Right atrium auricular region (tissue), 2 donors: ENCODE data around the gene ZNF316. TPM values are rescaled to one million over a fixed set of nuclear protein-coding genes. Genes with fewer than 3 reads are reported as not detected.

ENCODE experiments used
- DNase-seq: peaks from one replicate; pipeline ENCODE4 v3.0.0-alpha.2; 2019; ENCODE audit warnings: low spot score
- H3K27ac ChIP-seq, 2 donors: fragments of 200-600 bp; sonication (generic); 1 replicate in 1 of 2; 2 replicates in 1 of 2; pipeline ENCODE4 v1.5.1; 2016 to 2019
- H3K27me3 ChIP-seq, 2 donors: fragments of 200-600 bp; sonication (generic); one replicate each; pipeline versions ENCODE4 v1.5.1 to v1.6.0; 2017 to 2019
- H3K36me3 ChIP-seq: fragments of 200-600 bp; sonication (generic); one replicate; pipeline ENCODE4 v1.5.1; 2016
- H3K4me1 ChIP-seq, 2 donors: fragments of 200-600 bp; sonication (generic); one replicate each; pipeline versions ENCODE4 v1.5.1 to v1.6.0; 2017 to 2019
- H3K4me3 ChIP-seq, 2 donors: fragments of 200-600 bp; sonication (generic); 1 replicate in 1 of 2; 2 replicates in 1 of 2; pipeline ENCODE4 v1.5.1; 2017 to 2019; ENCODE audit warnings: mild to moderate bottlenecking in 1 of 2, moderate library complexity in 1 of 2
- H3K9me3 ChIP-seq, 2 donors: fragments of 200-600 bp; sonication (generic); one replicate each; pipeline ENCODE4 v1.5.1; 2019
- total RNA-seq, 2 donors: library from RNA; depleted of rRNA; stranded (reverse); fragments of >200 nt; gene quantifications; one replicate each; pipeline ENCODE4 v1.1.0, GENCODE V29; 2016
- TF ChIP-seq, protein P1 (sequence below), 2 donors: fragments of 200-600 bp; sonication (generic); IDR thresholded peaks; one replicate each; pipeline ENCODE4 v1.5.1; 2019; ENCODE audit warnings: antibody characterized with exemption in 2 of 2

Gene ZNF316
- total RNA-seq, 2 donors from 2014 or later: 9.0 to 12.6 TPM

DNA sequence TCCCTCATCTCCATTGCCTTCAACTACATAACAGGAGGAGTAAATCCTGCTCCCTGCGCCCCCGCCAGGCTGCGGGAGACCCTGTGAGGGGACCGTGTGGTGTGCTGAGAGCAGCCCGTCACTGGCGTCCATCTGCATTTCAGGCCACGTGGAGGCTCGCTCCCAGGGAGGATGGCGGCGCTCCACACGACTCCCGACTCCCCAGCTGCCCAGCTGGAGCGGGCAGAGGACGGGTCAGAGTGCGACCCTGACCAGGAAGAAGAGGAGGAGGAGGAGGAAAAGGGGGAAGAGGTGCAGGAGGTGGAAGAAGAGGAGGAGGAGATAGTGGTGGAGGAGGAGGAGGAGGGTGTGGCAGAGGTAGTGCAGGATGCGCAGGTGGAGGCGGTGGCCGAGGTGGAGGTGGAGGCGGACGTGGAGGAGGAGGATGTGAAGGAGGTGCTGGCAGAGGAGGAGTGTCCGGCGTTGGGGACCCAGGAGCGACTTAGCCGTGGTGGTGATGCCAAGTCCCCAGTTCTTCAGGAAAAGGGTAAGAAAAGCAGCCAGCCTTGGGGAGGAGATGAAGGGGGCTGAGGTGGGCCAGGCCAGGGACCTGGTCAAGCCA is 5.2 kb downstream of the ZNF316 start:
- Histone ChIP-seq H3K27me3 (no peaks in the 10 kb centered on the region), H3K9me3 (no peaks in the 10 kb centered on the region), H3K4me3 (no peak overlapping the region), H3K4me1 (peaks cover 0 to 13% of the 10 kb centered on the region in 2 donors), H3K36me3 (peaks cover 58% of the 10 kb centered on the region), H3K27ac (no peak overlapping the region)
- TF ChIP-seq, protein P1, sequence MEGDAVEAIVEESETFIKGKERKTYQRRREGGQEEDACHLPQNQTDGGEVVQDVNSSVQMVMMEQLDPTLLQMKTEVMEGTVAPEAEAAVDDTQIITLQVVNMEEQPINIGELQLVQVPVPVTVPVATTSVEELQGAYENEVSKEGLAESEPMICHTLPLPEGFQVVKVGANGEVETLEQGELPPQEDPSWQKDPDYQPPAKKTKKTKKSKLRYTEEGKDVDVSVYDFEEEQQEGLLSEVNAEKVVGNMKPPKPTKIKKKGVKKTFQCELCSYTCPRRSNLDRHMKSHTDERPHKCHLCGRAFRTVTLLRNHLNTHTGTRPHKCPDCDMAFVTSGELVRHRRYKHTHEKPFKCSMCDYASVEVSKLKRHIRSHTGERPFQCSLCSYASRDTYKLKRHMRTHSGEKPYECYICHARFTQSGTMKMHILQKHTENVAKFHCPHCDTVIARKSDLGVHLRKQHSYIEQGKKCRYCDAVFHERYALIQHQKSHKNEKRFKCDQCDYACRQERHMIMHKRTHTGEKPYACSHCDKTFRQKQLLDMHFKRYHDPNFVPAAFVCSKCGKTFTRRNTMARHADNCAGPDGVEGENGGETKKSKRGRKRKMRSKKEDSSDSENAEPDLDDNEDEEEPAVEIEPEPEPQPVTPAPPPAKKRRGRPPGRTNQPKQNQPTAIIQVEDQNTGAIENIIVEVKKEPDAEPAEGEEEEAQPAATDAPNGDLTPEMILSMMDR (IDR thresholded peaks at IDR 0.05): no peak
- no peak for DNase-seq

DNA sequence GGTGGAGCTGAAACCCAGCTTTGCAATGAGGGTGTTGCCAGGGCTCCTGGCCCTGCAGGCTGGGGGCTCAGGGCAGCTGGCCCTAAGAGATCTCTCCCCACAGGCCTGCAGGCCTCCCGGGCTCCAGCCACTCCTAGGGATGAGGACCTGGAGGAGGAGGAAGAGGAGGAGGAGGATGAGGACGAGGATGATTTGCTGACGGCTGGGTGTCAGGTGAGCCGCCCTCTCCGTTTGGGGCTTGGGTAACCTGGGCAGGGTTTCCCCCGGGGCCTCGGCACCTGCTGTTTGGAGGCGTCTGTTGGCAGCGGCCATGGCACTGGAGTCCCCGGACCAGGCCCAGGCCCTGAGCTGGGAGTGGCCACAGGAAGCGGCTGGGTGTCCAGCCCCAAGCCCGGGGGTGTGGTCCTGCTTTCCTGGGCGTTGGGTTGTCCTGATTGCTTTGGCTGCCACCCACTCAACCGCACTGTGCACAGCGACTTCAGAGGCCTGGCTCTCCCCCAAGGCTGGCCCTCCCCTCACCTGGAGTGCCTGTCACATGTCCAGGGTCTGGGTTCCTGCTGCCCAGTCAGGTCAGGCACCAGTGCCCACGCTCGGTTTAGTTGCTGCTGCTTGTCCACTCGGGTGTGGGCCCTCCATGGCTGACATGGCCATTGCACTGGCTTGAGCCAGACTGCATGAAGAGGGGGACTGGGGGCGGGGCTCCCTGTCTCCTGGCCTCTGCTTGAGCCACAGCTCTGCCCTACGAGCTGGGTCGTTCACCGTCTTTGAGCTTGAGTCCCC is 5.9 kb downstream of the ZNF316 start:
- H3K4me3 ChIP-seq: no peak overlapping the region
- H3K36me3 ChIP-seq: peaks cover 58% of the 10 kb centered on the region
- H3K9me3 ChIP-seq: no peaks in the 10 kb centered on the region
- DNase-seq: no peak
- peaks cover 0 to 9% of the 10 kb centered on the region in 2 donors for H3K4me1 ChIP-seq
- H3K27ac ChIP-seq: no peak overlapping the region
- H3K27me3 ChIP-seq: no peaks in the 10 kb centered on the region
- TF ChIP-seq, protein P1 (IDR thresholded peaks at IDR 0.05): no peak

- H3K4me3 ChIP-seq: no peak overlapping the region
- no peaks in the 10 kb centered on the region for H3K27me3 ChIP-seq
- no peak overlapping the region for H3K27ac ChIP-seq
- H3K9me3 ChIP-seq: no peaks in the 10 kb centered on the region
- H3K4me1 ChIP-seq: no peaks in the 10 kb centered on the region
- TF ChIP-seq, protein P1 (IDR thresholded peaks at IDR 0.05): no peak
- peaks cover 58% of the 10 kb centered on the region for H3K36me3 ChIP-seq
- DNase-seq: no peak
Measured at GRCh38 chr7:6643915-6644625, 7.0 kb downstream of the ZNF316 start.

DNA sequence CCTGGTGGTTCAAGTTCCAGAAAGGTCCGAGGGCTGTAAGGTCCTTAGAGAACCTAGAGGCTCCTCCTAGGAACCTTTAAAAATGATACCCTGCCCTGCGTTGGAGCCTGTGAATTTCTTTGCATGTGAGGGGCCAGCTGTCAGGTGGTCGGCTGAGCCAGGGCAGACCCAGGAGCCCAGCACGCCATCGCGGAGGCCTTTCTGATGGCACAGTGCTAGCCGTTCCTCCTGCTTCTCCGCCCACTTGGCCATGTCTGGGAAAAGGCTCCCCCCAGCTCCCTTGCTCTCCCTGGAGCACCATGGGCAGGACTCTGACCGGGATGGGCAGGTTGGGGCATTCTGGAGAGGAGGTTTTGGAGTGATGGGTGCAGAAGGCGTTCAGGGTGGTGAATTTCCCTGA is 7.6 kb downstream of the ZNF316 start:
- Histone ChIP-seq H3K36me3 (peaks cover 58% of the 10 kb centered on the region), H3K27ac (no peak overlapping the region), H3K4me1 (no peaks in the 10 kb centered on the region), H3K27me3 (no peaks in the 10 kb centered on the region), H3K9me3 (no peaks in the 10 kb centered on the region), H3K4me3 (no peak overlapping the region)
- TF ChIP-seq, protein P1 (IDR thresholded peaks at IDR 0.05): no peak
- no peak for DNase-seq

GRCh38 chr7:6646465-6646864 is 9.3 kb downstream of the ZNF316 start:
- TF ChIP-seq, protein P1 (IDR thresholded peaks at IDR 0.05): no peak
- no peak overlapping the region for H3K4me3 ChIP-seq
- no peaks in the 10 kb centered on the region for H3K4me1 ChIP-seq
- no peak for DNase-seq
- no peaks in the 10 kb centered on the region for H3K9me3 ChIP-seq
- no peak overlapping the region for H3K27ac ChIP-seq
- H3K27me3 ChIP-seq: no peaks in the 10 kb centered on the region
- H3K36me3 ChIP-seq: peaks cover 66% of the 10 kb centered on the region
